Hepatocyte (in vitro differentiated cells): ENCODE data around the gene SULT1A2.
"Not testable (repeated sequence)": the region's sequence is repeated elsewhere in the genome, so short reads cannot be mapped to it uniquely, and the experiment has no call there.

Experiments used
- CTCF ChIP-seq: fragments of 200-600 bp; sonication (generic); IDR thresholded peaks from 2 replicates; pipeline ENCODE4 v1.5.1; 2016; ENCODE audit warnings: antibody characterized with exemption, mild to moderate bottlenecking; ENCODE audit not compliant: poor library complexity
- EZH2 ChIP-seq: fragments of 200-600 bp; sonication (generic); IDR thresholded peaks from 2 replicates; pipeline ENCODE4 v1.6.1; 2016; ENCODE audit warnings: antibody characterized with exemption, mild to moderate bottlenecking, borderline replicate concordance

DNA sequence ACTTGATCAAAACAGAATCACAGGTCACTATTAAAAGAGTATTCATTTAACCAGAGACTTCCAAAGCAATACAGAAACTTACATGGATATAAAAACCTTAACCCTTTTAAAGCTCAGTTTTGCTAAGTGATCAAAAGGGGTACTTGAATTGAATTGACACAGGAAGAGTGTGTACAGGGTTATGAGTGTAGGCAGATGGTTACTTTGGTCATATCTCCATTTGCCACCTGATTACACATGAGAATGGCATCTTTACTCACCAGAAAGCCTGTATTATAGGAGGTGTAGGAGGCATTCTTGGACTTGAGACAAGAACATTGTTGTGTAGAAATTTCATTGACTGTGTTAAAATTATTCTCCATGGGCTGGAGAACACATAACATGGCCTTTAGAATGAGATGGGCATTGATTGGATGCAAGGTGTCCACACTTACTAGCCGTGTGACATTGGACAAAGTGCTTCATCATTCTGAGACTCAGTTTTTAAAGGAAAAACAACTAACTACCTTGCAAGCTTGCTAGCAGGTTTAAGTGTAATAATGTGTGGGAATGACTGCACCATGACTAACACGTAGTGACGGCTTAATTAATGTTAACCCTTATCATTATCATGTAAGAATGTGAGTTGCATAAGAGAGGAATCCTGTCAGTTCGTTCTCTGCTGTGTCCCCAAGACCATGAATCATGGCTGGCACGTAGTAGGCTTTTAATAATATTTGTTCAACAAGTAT is 39.4 kb upstream of the SULT1A2 start:
- TF ChIP-seq CTCF, EZH2: not testable (repeated sequence)
